H9 (cell line): ENCODE results near the gene C3. TPM values are rescaled to one million over a fixed set of nuclear protein-coding genes. Genes with fewer than 3 reads are reported as not detected.

Source experiments
- DNase-seq: peaks from one replicate; pipeline ENCODE4 v3.0.0-alpha.2; 2017
- H2AFZ ChIP-seq: one replicate; pipeline ENCODE4 v1.6.1; 2013; ENCODE audit warnings: mild to moderate bottlenecking, low read length, control low read depth, moderate library complexity
- H2AK5ac ChIP-seq: 2 replicates; pipeline ENCODE4 v1.6.1; 2013; ENCODE audit warnings: low read length, control low read depth, mixed read lengths; ENCODE audit not compliant: insufficient read length
- H2BK120ac ChIP-seq: one replicate; pipeline ENCODE4 v1.6.1; 2013; ENCODE audit warnings: low read depth, mild to moderate bottlenecking, low read length, control low read depth, inconsistent platforms; ENCODE audit not compliant: poor library complexity, severe bottlenecking
- H2BK12ac ChIP-seq: 2 replicates; pipeline ENCODE4 v1.6.1; 2013; ENCODE audit warnings: low read length, control low read depth, mixed read lengths, low read depth; ENCODE audit not compliant: insufficient read length
- H2BK15ac ChIP-seq: 2 replicates; pipeline ENCODE4 v1.6.1; 2013; ENCODE audit warnings: low read depth, low read length, control low read depth
- H2BK20ac ChIP-seq: one replicate; pipeline ENCODE4 v1.6.1; 2013; ENCODE audit warnings: low read depth, mild to moderate bottlenecking, low read length, control low read depth, inconsistent platforms; ENCODE audit not compliant: poor library complexity, severe bottlenecking
- H2BK5ac ChIP-seq: 2 replicates; pipeline ENCODE4 v1.6.1; 2013; ENCODE audit warnings: low read length, control low read depth, mixed read lengths; ENCODE audit not compliant: insufficient read length
- H3K14ac ChIP-seq: 2 replicates; pipeline ENCODE4 v1.6.1; 2013; ENCODE audit warnings: low read length, control low read depth; ENCODE audit not compliant: insufficient read depth
- H3K18ac ChIP-seq: 2 replicates; pipeline ENCODE4 v1.6.1; 2013; ENCODE audit warnings: low read depth, mild to moderate bottlenecking, mixed read lengths, low read length, control low read depth; ENCODE audit not compliant: insufficient read length
- H3K23ac ChIP-seq: 2 replicates; pipeline ENCODE4 v1.6.1; 2013; ENCODE audit warnings: low read length, control low read depth, mixed read lengths, low read depth; ENCODE audit not compliant: insufficient read length
- H3K23me2 ChIP-seq: 2 replicates; pipeline ENCODE4 v1.6.1; 2013; ENCODE audit warnings: low read depth, mild to moderate bottlenecking, mixed read lengths, low read length, control low read depth; ENCODE audit not compliant: insufficient read length, poor library complexity, severe bottlenecking
- H3K27ac ChIP-seq: 2 replicates; pipeline ENCODE4 v1.5.1; 2013; ENCODE audit warnings: low read length, control low read depth, mixed read lengths, low read depth; ENCODE audit not compliant: insufficient read length
- H3K27me3 ChIP-seq: 2 replicates; pipeline ENCODE4 v1.6.1; 2013; ENCODE audit warnings: low read length, control low read depth, inconsistent platforms; ENCODE audit not compliant: insufficient read depth
- H3K4ac ChIP-seq: 2 replicates; pipeline ENCODE4 v1.6.1; 2013; ENCODE audit warnings: low read depth, mild to moderate bottlenecking, control low read depth, inconsistent platforms, low read length, moderate library complexity
- H3K4me1 ChIP-seq: 2 replicates; pipeline ENCODE4 v1.6.1; 2013; ENCODE audit warnings: low read length, control low read depth, inconsistent platforms; ENCODE audit not compliant: insufficient read depth
- H3K4me2 ChIP-seq: 2 replicates; pipeline ENCODE4 v1.6.1; 2013; ENCODE audit warnings: low read length, control low read depth, mixed read lengths; ENCODE audit not compliant: insufficient read length, insufficient read depth
- H3K56ac ChIP-seq: 2 replicates; pipeline ENCODE4 v1.6.1; 2013; ENCODE audit warnings: low read depth, mild to moderate bottlenecking, mixed read lengths, low read length, control low read depth; ENCODE audit not compliant: insufficient read length
- H3K79me1 ChIP-seq: 2 replicates; pipeline ENCODE4 v1.6.1; 2013; ENCODE audit warnings: low read depth, mild to moderate bottlenecking, moderate library complexity, low read length, control low read depth, inconsistent platforms; ENCODE audit not compliant: insufficient read depth, poor library complexity, severe bottlenecking
- H3K79me2 ChIP-seq: 2 replicates; pipeline ENCODE4 v1.6.1; 2013; ENCODE audit warnings: low read length, control low read depth, inconsistent platforms; ENCODE audit not compliant: insufficient read depth
- H3K9ac ChIP-seq: 2 replicates; pipeline ENCODE4 v1.6.1; 2013; ENCODE audit warnings: low read length, control low read depth, mixed read lengths; ENCODE audit not compliant: insufficient read length; ENCODE audit errors: extremely low read depth
- H3K9me3 ChIP-seq: one replicate; pipeline ENCODE4 v1.6.1; 2013; ENCODE audit warnings: low read depth, low read length, inconsistent platforms; ENCODE audit not compliant: control insufficient read depth
- H3T11ph ChIP-seq: one replicate; pipeline ENCODE4 v1.6.1; 2013; ENCODE audit warnings: mild to moderate bottlenecking, low read length, control low read depth, inconsistent platforms
- H4K20me1 ChIP-seq: one replicate; pipeline ENCODE4 v1.6.1; 2013; ENCODE audit not compliant: control insufficient read depth, insufficient read length, insufficient read depth
- H4K5ac ChIP-seq: 2 replicates; pipeline ENCODE4 v1.6.1; 2013; ENCODE audit warnings: low read depth, mild to moderate bottlenecking, mixed read lengths, low read length, control low read depth; ENCODE audit not compliant: insufficient read length
- H4K8ac ChIP-seq: replicated peaks from 2 replicates; pipeline ENCODE4 v1.6.1; 2013; ENCODE audit warnings: low read length, control low read depth, mixed read lengths, low read depth; ENCODE audit not compliant: insufficient read length
- H4K91ac ChIP-seq: 2 replicates; pipeline ENCODE4 v1.6.1; 2013; ENCODE audit warnings: low read depth, mild to moderate bottlenecking, moderate library complexity, mixed read lengths, low read length, control low read depth; ENCODE audit not compliant: insufficient read length
- H3K27ac Mint-ChIP-seq, 3 experiments: 2 replicates in 2 of 3; 3 replicates in 1 of 3; pipeline ENCODE4 v1.8.0; 2020 to 2021; ENCODE audit warnings: mixed read lengths in 3 of 3, mild to moderate bottlenecking in 1 of 3, moderate library complexity in 1 of 3
- H3K27me3 Mint-ChIP-seq: 2 replicates; pipeline ENCODE4 v1.8.0; 2021; ENCODE audit warnings: low read depth, mild to moderate bottlenecking, moderate library complexity, mixed read lengths
- H3K36me3 Mint-ChIP-seq, 3 experiments: 2 replicates in 2 of 3; 3 replicates in 1 of 3; pipeline ENCODE4 v1.8.0; 2020 to 2021; ENCODE audit warnings: low read depth in 3 of 3, mixed read lengths in 3 of 3; ENCODE audit not compliant: insufficient read depth in 1 of 3
- H3K4me1 Mint-ChIP-seq, 2 experiments: 2 replicates each; pipeline ENCODE4 v1.8.0; 2020; ENCODE audit warnings: mixed read lengths in 2 of 2
- H3K4me3 Mint-ChIP-seq, 2 experiments: 2 replicates in 1 of 2; 3 replicates in 1 of 2; pipeline ENCODE4 v1.8.0; 2020 to 2021; ENCODE audit warnings: mild to moderate bottlenecking in 2 of 2, mixed read lengths in 2 of 2, moderate library complexity in 1 of 2
- H3K9me3 Mint-ChIP-seq, 2 experiments: 2 replicates in 1 of 2; 3 replicates in 1 of 2; pipeline ENCODE4 v1.8.0; 2020; ENCODE audit warnings: mild to moderate bottlenecking in 2 of 2, mixed read lengths in 2 of 2, moderate library complexity in 1 of 2
- CTCF ChIP-seq: fragments of 200-600 bp; sonication (generic); conservative IDR thresholded peaks from 3 replicates; pipeline ENCODE4 v1.8.0; 2021; ENCODE audit warnings: antibody characterized with exemption, mild to moderate bottlenecking
- WGBS: extraction: QIAGEN DNeasy Blood & Tissue Kit; methylation state at CpG from one replicate; pipeline ENCODE4 v1.1.7; 2013; ENCODE audit warnings: missing lambda C conversion rate, low lambda C conversion rate, mixed read lengths; ENCODE audit not compliant: insufficient read length; ENCODE audit errors: extremely low coverage; 5-methylcytosine and 5-hydroxymethylcytosine counted together
- total RNA-seq: library from RNA; stranded (reverse); gene quantifications from 2 replicates; pipeline ENCODE4 v1.2.1, GENCODE V29; 2021

Gene C3
- total RNA-seq, 1 experiment from 2014 or later: 5.9 TPM

GRCh38 chr19:6664916-6665315 lies 55.5 kb downstream of the C3 start:
- no peak overlapping the region for H3K23ac ChIP-seq
- H3K79me2 ChIP-seq: no peaks in the 10 kb centered on the region
- no peak overlapping the region for H2BK12ac ChIP-seq
- no peak overlapping the region for H2AFZ ChIP-seq
- no peak overlapping the region for H3K18ac ChIP-seq
- no peaks in the 10 kb centered on the region for H3K4me1 ChIP-seq
- H3K9me3 ChIP-seq: no peaks in the 10 kb centered on the region
- no peak overlapping the region for H2BK20ac ChIP-seq
- H3K4ac ChIP-seq: no peak overlapping the region
- Mint-ChIP-seq H3K36me3 (no peaks in the 10 kb centered on the region), H3K9me3 (peaks cover 0 to 44% of the 10 kb centered on the region in 2 experiments; a peak in 2 of 5 replicates), H3K27ac (no peak overlapping the region), H3K4me3 (no peak overlapping the region), H3K27me3 (peaks cover 4% of the 10 kb centered on the region), H3K4me1 (no peaks in the 10 kb centered on the region)
- no peaks in the 10 kb centered on the region for H3K23me2 ChIP-seq
- no peak for DNase-seq
- no peak overlapping the region for H4K5ac ChIP-seq
- H2BK5ac ChIP-seq: no peak overlapping the region
- no peak overlapping the region for H3T11ph ChIP-seq
- H3K79me1 ChIP-seq: no peaks in the 10 kb centered on the region
- no peak overlapping the region for H3K14ac ChIP-seq
- H4K20me1 ChIP-seq: no peaks in the 10 kb centered on the region
- H4K91ac ChIP-seq: no peak overlapping the region
- H3K27me3 ChIP-seq: no peaks in the 10 kb centered on the region
- no peak for TF ChIP-seq CTCF
- H3K27ac ChIP-seq: no peak overlapping the region
- WGBS: no CpG with 5 or more reads among the region's 17 CpGs
- no peak overlapping the region for H4K8ac ChIP-seq
- no peak overlapping the region for H3K4me2 ChIP-seq
- H2BK15ac ChIP-seq: no peak overlapping the region
- no peak overlapping the region for H3K9ac ChIP-seq
- no peak overlapping the region for H2BK120ac ChIP-seq
- no peak overlapping the region for H3K56ac ChIP-seq
- H2AK5ac ChIP-seq: no peak overlapping the region
